Aorta (tissue), 5 donors: ENCODE results near the gene BMAL2. TPM values are rescaled to one million over a fixed set of nuclear protein-coding genes. Genes with fewer than 3 reads are reported as not detected.
A peak's percentile ranks its signal among the peaks of the same experiment; 100 is the strongest.

Source experiments
- ATAC-seq: fragments of 200-7000 bp; cut with Tn5 transposase; one replicate; pipeline ENCODE4 v1.9.1; 2022; ENCODE audit warnings: moderate library complexity; ENCODE audit not compliant: low FRiP score
- DNase-seq, 2 donors: peaks; one replicate each; pipeline ENCODE4 v3.0.0-alpha.2; 2020
- H3K27ac ChIP-seq, 2 donors: one replicate each; pipeline ENCODE4 v1.5.1; 2013; ENCODE audit warnings: low read length in 2 of 2, mild to moderate bottlenecking in 2 of 2, moderate library complexity in 2 of 2, control low read depth in 1 of 2, inconsistent platforms in 1 of 2, low read depth in 1 of 2
- H3K27me3 ChIP-seq, 2 donors: one replicate each; pipeline ENCODE4 v1.6.1; 2013; ENCODE audit warnings: control low read depth in 1 of 2, low read length in 1 of 2, mild to moderate bottlenecking in 1 of 2, moderate library complexity in 1 of 2; ENCODE audit not compliant: insufficient read depth in 2 of 2, control insufficient read depth in 1 of 2
- H3K36me3 ChIP-seq, 2 donors: one replicate each; pipeline ENCODE4 v1.6.1; 2013; ENCODE audit warnings: control low read depth in 1 of 2, low read length in 1 of 2, mild to moderate bottlenecking in 1 of 2; ENCODE audit not compliant: insufficient read depth in 2 of 2, control insufficient read depth in 1 of 2
- H3K4me1 ChIP-seq, 2 donors: one replicate each; pipeline ENCODE4 v1.6.1; 2013; ENCODE audit warnings: low read length in 2 of 2, control low read depth in 1 of 2, mild to moderate bottlenecking in 1 of 2, moderate library complexity in 1 of 2; ENCODE audit not compliant: insufficient read depth in 2 of 2, control insufficient read depth in 1 of 2
- H3K4me3 ChIP-seq, 2 donors: one replicate each; pipeline ENCODE4 v1.5.1; 2013; ENCODE audit warnings: low read length in 2 of 2, control low read depth in 1 of 2, mild to moderate bottlenecking in 1 of 2
- H3K9me3 ChIP-seq: one replicate; pipeline ENCODE4 v1.6.1; 2013; ENCODE audit warnings: mild to moderate bottlenecking, low read length; ENCODE audit not compliant: control insufficient read depth
- WGBS, 2 donors: extraction: QIAGEN DNeasy Blood & Tissue Kit; methylation state at CpG; one replicate each; pipeline ENCODE4 v1.1.7; 2013; 5-methylcytosine and 5-hydroxymethylcytosine counted together
- intact Hi-C, 2 donors: fragments of 100-400 bp; cut with DNase I; formaldehyde crosslinking; loops; one replicate each; pipeline versions ENCODE4 v1.14.2 to v1.15.0; 2022
- long read RNA-seq, 2 donors: library from polyadenylated mRNA; unstranded; transcript quantifications; one replicate each; pipeline ENCODE4 v2.0.0, GENCODE V29; 2020 to 2021
- polyA plus RNA-seq, 2 donors: library from polyadenylated mRNA; stranded (reverse); fragments of 200-250 nt; gene quantifications; one replicate each; pipeline ENCODE4 v1.2.3, GENCODE V29; 2013
- total RNA-seq, 2 donors: library from RNA; stranded (reverse); fragmentation: NEBNext Ultra II Directional; extraction: Animal tissue kit (Norgen Biotek cat#: 25700); gene quantifications; one replicate each; pipeline ENCODE4 v1.2.1, GENCODE V29; 2021
- donor health status: healthy with polysubstance abuse.
- donor health status: Bipolar disorder and iron deficiency.
- donor health status: DM: no; HTN: no; CAD: no.
- donor health status: DM: no; HTN: no; CAD: no.
- donor health status: DM: yes; HTN: yes; CAD: no.

Gene BMAL2, protein sequence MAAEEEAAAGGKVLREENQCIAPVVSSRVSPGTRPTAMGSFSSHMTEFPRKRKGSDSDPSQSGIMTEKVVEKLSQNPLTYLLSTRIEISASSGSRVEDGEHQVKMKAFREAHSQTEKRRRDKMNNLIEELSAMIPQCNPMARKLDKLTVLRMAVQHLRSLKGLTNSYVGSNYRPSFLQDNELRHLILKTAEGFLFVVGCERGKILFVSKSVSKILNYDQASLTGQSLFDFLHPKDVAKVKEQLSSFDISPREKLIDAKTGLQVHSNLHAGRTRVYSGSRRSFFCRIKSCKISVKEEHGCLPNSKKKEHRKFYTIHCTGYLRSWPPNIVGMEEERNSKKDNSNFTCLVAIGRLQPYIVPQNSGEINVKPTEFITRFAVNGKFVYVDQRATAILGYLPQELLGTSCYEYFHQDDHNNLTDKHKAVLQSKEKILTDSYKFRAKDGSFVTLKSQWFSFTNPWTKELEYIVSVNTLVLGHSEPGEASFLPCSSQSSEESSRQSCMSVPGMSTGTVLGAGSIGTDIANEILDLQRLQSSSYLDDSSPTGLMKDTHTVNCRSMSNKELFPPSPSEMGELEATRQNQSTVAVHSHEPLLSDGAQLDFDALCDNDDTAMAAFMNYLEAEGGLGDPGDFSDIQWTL
- total RNA-seq: 10 to 100 TPM; 18.1 to 22.6 TPM
- 1 to 10 TPM; 2.8 to 4.4 TPM for polyA plus RNA-seq
- long read RNA-seq, donor 1, partial matches to known transcripts: 0 of 4 reads
- long read RNA-seq, donor 1, other reads (novel, unspliced or antisense): 4 of 4 reads
- long read RNA-seq, donor 2, partial matches to known transcripts: 0 of 7 reads
- long read RNA-seq, donor 2, other reads (novel, unspliced or antisense): 5 of 7 reads

- H3K27ac ChIP-seq: peak within 1 kb of the TSS in 1 of 2 donors; percentile 8
- H3K9me3 ChIP-seq: no peaks in the 10 kb centered on the region
- H3K4me3 ChIP-seq: peak within 1 kb of the TSS; percentile 42 to 83
- intact Hi-C loops: loop anchor here (5.0 to 10.0 kb wide), 4 partner anchors 49 to 374 kb away; no protein-coding TSS in a partner anchor
- H3K4me1 ChIP-seq: peaks cover 1 to 13% of the 10 kb centered on the region in 2 donors
- H3K27me3 ChIP-seq: no peaks in the 10 kb centered on the region
- peak; percentile 66 for ATAC-seq
- WGBS, 2 donors: 0% methylated on average over 58 to 95 of the region's 96 CpGs
- no peaks in the 10 kb centered on the region for H3K36me3 ChIP-seq
- DNase-seq: peak; percentile 69 to 89
These were observed at the start of gene BMAL2 for GRCh38 chr12:27332714-27333402. Gene BMAL2 (plus strand): TSS chr12:27332836. CDS start chr12:27333073, 237 bp downstream.

DNA sequence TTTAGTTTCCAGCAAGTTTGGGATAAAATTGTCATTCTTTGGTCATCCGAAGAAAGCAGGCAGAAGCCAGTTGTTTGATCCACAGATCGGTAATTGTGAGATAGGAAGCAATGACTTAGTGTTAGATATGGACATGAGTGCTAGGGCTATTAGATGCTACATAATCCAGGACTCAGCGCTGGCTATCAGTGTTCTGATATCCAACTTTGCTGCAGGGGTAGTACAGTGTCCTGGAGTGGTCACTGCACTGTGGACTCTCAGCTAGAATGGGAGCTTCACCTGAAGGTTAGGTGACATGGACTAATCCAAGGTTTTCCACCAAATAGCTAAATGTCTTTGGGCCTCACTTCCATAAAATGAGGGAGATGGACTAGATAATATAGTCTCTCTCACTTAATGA lies 48.6 kb upstream of the BMAL2 start:
- H3K36me3 ChIP-seq: no peaks in the 10 kb centered on the region
- peak overlapping the region; percentile 82 to 85 for H3K27ac ChIP-seq
- peaks cover 1 to 12% of the 10 kb centered on the region in 2 donors for H3K4me1 ChIP-seq
- 79 to 82% methylated on average over 3 of the region's 3 CpGs for WGBS, 2 donors
- H3K27me3 ChIP-seq: no peaks in the 10 kb centered on the region
- H3K9me3 ChIP-seq: no peaks in the 10 kb centered on the region
- ATAC-seq (peak; percentile 45), DNase-seq (no peak)
- intact Hi-C loops: no loop called here
- H3K4me3 ChIP-seq: no peak overlapping the region

DNA sequence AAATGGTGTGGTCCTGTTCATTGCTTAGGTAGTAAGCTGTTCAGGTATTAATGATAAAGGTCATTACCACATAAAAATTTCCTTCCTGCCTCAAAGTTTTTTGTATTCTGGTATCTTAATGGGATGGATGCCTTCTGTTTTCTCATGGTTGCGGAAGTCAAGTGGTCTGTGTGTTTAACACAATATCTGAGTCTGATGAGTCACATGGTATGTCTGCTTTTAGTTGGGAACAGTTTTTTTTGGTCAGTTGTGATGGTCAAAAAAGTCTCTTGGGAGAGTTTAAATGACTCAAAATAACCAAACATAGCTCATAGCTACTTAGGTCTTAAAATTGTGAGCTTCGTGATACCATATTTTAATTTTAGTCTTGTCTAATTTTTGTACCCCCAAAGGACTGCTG lies 47.9 kb upstream of the BMAL2 start:
- Histone ChIP-seq H3K36me3 (no peaks in the 10 kb centered on the region), H3K27me3 (no peaks in the 10 kb centered on the region), H3K27ac (peak overlapping the region in 1 of 2 donors; percentile 82), H3K9me3 (no peaks in the 10 kb centered on the region), H3K4me1 (peaks cover 3 to 15% of the 10 kb centered on the region in 2 donors), H3K4me3 (no peak overlapping the region)
- intact Hi-C loops: loop anchor here in 1 of 2 donors (5.0 kb wide), 1 partner anchor 107 kb away; no protein-coding TSS in a partner anchor
- 3 to 5% methylated on average over 2 of the region's 2 CpGs for WGBS, 2 donors
- ATAC-seq (peak; percentile 81), DNase-seq (no peak)

GRCh38 chr12:27285403-27285802 lies 47.2 kb upstream of the BMAL2 start:
- 53 to 64% methylated on average over 1 of the region's 1 CpG for WGBS, 2 donors
- no peak overlapping the region for H3K4me3 ChIP-seq
- DNase-seq (no peak), ATAC-seq (no peak)
- peak overlapping the region in 1 of 2 donors; percentile 87 for H3K27ac ChIP-seq
- H3K27me3 ChIP-seq: no peaks in the 10 kb centered on the region
- no peaks in the 10 kb centered on the region for H3K9me3 ChIP-seq
- intact Hi-C loops: loop anchor here in 1 of 2 donors (5.0 kb wide), 1 partner anchor 108 kb away; no protein-coding TSS in a partner anchor
- peaks cover 4 to 19% of the 10 kb centered on the region in 2 donors for H3K4me1 ChIP-seq
- no peaks in the 10 kb centered on the region for H3K36me3 ChIP-seq

DNA sequence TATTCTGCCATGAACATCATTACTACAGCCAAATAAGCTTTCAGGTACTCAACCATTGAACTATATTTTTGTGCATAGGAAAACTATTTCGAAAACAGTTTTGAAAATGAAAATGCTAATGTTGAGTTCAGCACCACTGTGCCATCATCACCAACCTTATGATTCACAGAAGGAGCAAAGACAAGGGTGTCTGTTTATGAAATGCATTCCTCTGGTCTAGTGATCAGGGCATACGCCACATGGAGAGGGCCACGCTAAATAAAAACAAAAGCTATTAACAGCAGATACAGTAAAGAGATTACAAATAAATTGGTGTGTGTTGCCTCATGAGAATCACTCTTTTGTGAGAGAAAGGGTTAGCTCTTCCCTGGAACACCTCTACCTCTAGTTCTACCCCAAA lies 43.2 kb upstream of the BMAL2 start:
- intact Hi-C loops: loop anchor here in 1 of 2 donors (5.0 kb wide), 1 partner anchor 112 kb away; no protein-coding TSS in a partner anchor
- H3K36me3 ChIP-seq: peaks cover 0 to 1% of the 10 kb centered on the region in 2 donors
- 76 to 77% methylated on average over 3 of the region's 3 CpGs for WGBS, 2 donors
- no peak overlapping the region for H3K4me3 ChIP-seq
- no peaks in the 10 kb centered on the region for H3K27me3 ChIP-seq
- no peaks in the 10 kb centered on the region for H3K9me3 ChIP-seq
- ATAC-seq: no peak
- peaks cover 5 to 22% of the 10 kb centered on the region in 2 donors for H3K4me1 ChIP-seq
- no peak for DNase-seq
- peak overlapping the region in 1 of 2 donors; percentile 18 for H3K27ac ChIP-seq

- H3K9me3 ChIP-seq: no peaks in the 10 kb centered on the region
- peaks cover 0 to 1% of the 10 kb centered on the region in 2 donors for H3K36me3 ChIP-seq
- H3K4me3 ChIP-seq: no peak overlapping the region
- peaks cover 8 to 26% of the 10 kb centered on the region in 2 donors for H3K4me1 ChIP-seq
- DNase-seq (no peak), ATAC-seq (no peak)
- H3K27ac ChIP-seq: peak overlapping the region; percentile 28 to 32
- WGBS, 2 donors: 43 to 51% methylated on average over 4 of the region's 4 CpGs
- no peaks in the 10 kb centered on the region for H3K27me3 ChIP-seq
- intact Hi-C loops: loop anchor here in 1 of 2 donors (5.0 kb wide), 1 partner anchor 38 kb away; no protein-coding TSS in a partner anchor
These were observed 42.0 kb upstream of the BMAL2 start for GRCh38 chr12:27290501-27291168.

DNA sequence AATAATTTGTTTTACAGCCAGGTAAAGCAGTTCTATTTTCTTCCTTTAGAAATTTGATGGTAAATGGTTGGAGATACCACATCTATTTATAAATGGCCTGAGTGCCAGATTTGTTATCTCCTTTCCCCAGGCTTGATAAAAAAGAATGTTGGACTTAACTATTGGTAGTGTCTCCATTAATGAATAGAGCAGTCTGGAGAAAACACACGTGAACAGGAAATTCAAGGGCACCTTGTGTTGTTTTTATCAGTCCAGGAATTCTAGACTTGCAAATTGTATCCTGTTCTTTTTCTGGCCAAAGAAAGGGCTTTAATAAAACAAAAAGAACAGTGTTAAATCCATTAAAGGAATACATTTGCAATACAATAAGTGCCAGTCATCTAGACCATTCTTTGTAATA lies 40.8 kb upstream of the BMAL2 start:
- DNase-seq (no peak), ATAC-seq (no peak)
- Histone ChIP-seq H3K4me3 (no peak overlapping the region), H3K4me1 (peaks cover 13 to 28% of the 10 kb centered on the region in 2 donors), H3K27ac (peak overlapping the region in 1 of 2 donors; percentile 67), H3K9me3 (no peaks in the 10 kb centered on the region), H3K36me3 (peaks cover 0 to 1% of the 10 kb centered on the region in 2 donors), H3K27me3 (no peaks in the 10 kb centered on the region)
- intact Hi-C loops: loop anchor here in 1 of 2 donors (5.0 kb wide), 1 partner anchor 40 kb away; no protein-coding TSS in a partner anchor
- WGBS, 2 donors: 3 to 4% methylated on average over 1 of the region's 1 CpG
